ENCODE data around the gene FGFBP1. TPM values are rescaled to one million over a fixed set of nuclear protein-coding genes. Genes with fewer than 3 reads are reported as not detected.

Gene FGFBP1
- total and polyA plus RNA-seq, 4 donors: 7.1 to 45.7 (median 19.7) TPM; not detected in 1

DNA sequence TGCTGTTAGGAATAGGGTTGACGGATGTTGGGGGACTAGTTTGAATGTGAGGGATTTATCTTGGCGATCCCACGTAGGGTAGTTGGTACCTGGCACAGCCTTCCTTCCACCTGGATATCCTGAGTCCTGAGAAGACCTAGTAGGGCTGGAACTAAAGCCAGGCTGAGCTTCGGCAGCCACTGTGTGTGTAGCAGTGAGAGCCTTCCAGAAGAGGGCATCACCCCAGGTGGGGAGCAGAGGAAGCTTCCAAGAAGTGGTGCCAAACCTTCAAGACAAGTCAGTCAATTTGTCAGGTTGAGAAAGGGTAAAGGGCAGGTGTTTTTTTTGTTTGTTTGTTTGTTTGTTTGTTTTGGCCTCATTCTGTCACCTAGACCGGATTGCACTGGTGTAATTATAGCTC, 25.6 kb upstream of the FGFBP1 start:
- Histone ChIP-seq H3K4me3 (no peak overlapping the region), H3K36me3 (ENCODE audit: control insufficient read depth in 4 of 4, insufficient read depth in 4 of 4, low read length in 4 of 4) (no peaks in the 10 kb centered on the region), H3K9ac (ENCODE audit: insufficient read depth in 1 of 2, low read length in 2 of 2) (no peak overlapping the region), H3K9me3 (ENCODE audit: control insufficient read depth in 4 of 4, insufficient read depth in 3 of 4, low read length in 3 of 4) (peaks cover 0 to 3% (median 2%) of the 10 kb centered on the region in 4 donors), H3K27me3 (ENCODE audit: control insufficient read depth in 3 of 3, insufficient read depth in 3 of 3, low read length in 2 of 3) (no peaks in the 10 kb centered on the region), H3K27ac (ENCODE audit: low read depth in 1 of 2, low read length in 1 of 2) (no peak overlapping the region), H3K4me1 (ENCODE audit: control insufficient read depth in 5 of 5, insufficient read depth in 5 of 5, low read length in 5 of 5) (no peaks in the 10 kb centered on the region)
- 75 to 78% methylated on average over 5 of the region's 5 CpGs for WGBS, 2 donors
- TF ChIP-seq, protein P1, sequence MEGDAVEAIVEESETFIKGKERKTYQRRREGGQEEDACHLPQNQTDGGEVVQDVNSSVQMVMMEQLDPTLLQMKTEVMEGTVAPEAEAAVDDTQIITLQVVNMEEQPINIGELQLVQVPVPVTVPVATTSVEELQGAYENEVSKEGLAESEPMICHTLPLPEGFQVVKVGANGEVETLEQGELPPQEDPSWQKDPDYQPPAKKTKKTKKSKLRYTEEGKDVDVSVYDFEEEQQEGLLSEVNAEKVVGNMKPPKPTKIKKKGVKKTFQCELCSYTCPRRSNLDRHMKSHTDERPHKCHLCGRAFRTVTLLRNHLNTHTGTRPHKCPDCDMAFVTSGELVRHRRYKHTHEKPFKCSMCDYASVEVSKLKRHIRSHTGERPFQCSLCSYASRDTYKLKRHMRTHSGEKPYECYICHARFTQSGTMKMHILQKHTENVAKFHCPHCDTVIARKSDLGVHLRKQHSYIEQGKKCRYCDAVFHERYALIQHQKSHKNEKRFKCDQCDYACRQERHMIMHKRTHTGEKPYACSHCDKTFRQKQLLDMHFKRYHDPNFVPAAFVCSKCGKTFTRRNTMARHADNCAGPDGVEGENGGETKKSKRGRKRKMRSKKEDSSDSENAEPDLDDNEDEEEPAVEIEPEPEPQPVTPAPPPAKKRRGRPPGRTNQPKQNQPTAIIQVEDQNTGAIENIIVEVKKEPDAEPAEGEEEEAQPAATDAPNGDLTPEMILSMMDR (IDR thresholded peaks at IDR 0.05; ENCODE audit: control extremely low read depth, extremely low read depth): no peak
- ATAC-seq (ENCODE audit: insufficient read depth, low FRiP score): no peak
- no peak for DNase-seq

DNA sequence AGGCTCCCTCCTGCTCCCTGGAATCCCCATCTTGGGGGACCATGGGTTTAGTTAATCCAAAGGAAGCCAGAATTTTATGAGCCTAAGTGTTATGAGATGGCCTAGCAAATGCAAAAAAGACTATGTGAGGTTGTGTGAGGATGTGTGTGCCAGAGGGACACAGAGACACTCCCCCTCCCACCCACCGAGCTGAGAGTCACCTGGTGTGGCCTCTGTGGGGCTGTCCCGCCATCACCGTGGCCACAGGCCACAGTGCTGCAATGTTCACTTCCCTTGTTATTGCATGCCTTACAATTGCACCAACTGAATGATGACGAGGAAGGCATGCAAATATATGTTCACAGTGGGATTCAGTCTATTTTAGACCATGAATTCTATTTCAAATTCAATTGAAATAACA, 25.0 kb upstream of the FGFBP1 start:
- TF ChIP-seq, protein P1 (IDR thresholded peaks at IDR 0.05; ENCODE audit: control extremely low read depth, extremely low read depth): no peak
- no peaks in the 10 kb centered on the region for H3K36me3 ChIP-seq (ENCODE audit: control insufficient read depth in 4 of 4, insufficient read depth in 4 of 4, low read length in 4 of 4)
- no peak for DNase-seq
- no peaks in the 10 kb centered on the region for H3K4me1 ChIP-seq (ENCODE audit: control insufficient read depth in 5 of 5, insufficient read depth in 5 of 5, low read length in 5 of 5)
- H3K27me3 ChIP-seq (ENCODE audit: control insufficient read depth in 3 of 3, insufficient read depth in 3 of 3, low read length in 2 of 3): no peaks in the 10 kb centered on the region
- H3K27ac ChIP-seq (ENCODE audit: low read depth in 1 of 2, low read length in 1 of 2): no peak overlapping the region
- no peak overlapping the region for H3K9ac ChIP-seq (ENCODE audit: insufficient read depth in 1 of 2, low read length in 2 of 2)
- no peak overlapping the region for H3K4me3 ChIP-seq
- 21 to 41% methylated on average over 4 of the region's 4 CpGs for WGBS, 2 donors
- no peak for ATAC-seq (ENCODE audit: insufficient read depth, low FRiP score)
- peaks cover 0 to 3% (median 2%) of the 10 kb centered on the region in 4 donors for H3K9me3 ChIP-seq (ENCODE audit: control insufficient read depth in 4 of 4, insufficient read depth in 3 of 4, low read length in 3 of 4)

DNA sequence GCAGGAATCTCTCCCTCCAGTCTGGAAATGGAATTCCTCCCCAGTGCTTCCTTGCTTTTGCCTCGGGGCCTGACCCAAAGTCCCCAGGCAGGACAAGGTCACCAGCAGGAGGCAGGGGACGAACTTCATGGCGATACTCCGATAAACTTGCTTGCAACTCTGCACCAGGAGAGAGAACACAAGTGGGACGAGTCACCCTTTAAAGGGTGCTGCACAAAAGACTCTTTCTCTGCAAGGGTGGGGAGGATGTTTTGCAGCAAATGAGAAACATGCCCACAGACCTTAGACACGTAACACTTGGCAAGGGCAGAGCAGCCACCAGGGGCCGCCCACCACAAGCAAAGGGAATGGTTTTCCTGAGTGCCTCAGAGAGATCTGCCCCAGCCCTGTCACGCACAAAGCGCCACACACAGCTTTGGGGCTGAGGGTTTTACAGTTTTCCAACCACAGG, 24.5 kb upstream of the FGFBP1 start, which contains the start of gene FGFBP2:
FGFBP2 (minus strand) TSS at position 175 of the 451 bp plus-strand sequence; CDS start at position 129, 46 bp downstream.
- TF ChIP-seq, protein P1 (IDR thresholded peaks at IDR 0.05; ENCODE audit: control extremely low read depth, extremely low read depth): no peak
- WGBS, 2 donors: 41 to 46% methylated on average over 9 of the region's 9 CpGs
- DNase-seq: peak; percentile 44 to 50 (median 49)
- Histone ChIP-seq H3K27ac (ENCODE audit: low read depth in 1 of 2, low read length in 1 of 2) (no peak within 1 kb of the TSS), H3K27me3 (ENCODE audit: control insufficient read depth in 3 of 3, insufficient read depth in 3 of 3, low read length in 2 of 3) (no peaks in the 10 kb centered on the region), H3K9ac (ENCODE audit: insufficient read depth in 1 of 2, low read length in 2 of 2) (no peak within 1 kb of the TSS), H3K4me3 (no peak within 1 kb of the TSS), H3K4me1 (ENCODE audit: control insufficient read depth in 5 of 5, insufficient read depth in 5 of 5, low read length in 5 of 5) (no peaks in the 10 kb centered on the region), H3K36me3 (ENCODE audit: control insufficient read depth in 4 of 4, insufficient read depth in 4 of 4, low read length in 4 of 4) (no peaks in the 10 kb centered on the region), H3K9me3 (ENCODE audit: control insufficient read depth in 4 of 4, insufficient read depth in 3 of 4, low read length in 3 of 4) (peaks cover 0 to 3% (median 2%) of the 10 kb centered on the region in 4 donors)
- ATAC-seq (ENCODE audit: insufficient read depth, low FRiP score): peak; percentile 51
